ENCODE measurements around the gene TSPAN18. TPM values are rescaled to one million over a fixed set of nuclear protein-coding genes. Genes with fewer than 3 reads are reported as not detected.
A peak's percentile ranks its signal among the peaks of the same experiment; 100 is the strongest.

The TSPAN18 gene
- total and polyA plus RNA-seq, 2 of the 8 experiments (the other 6 are each of a cell fraction or from before 2014, with no cell fraction given) = 5.2 to 10.2 TPM

DNA sequence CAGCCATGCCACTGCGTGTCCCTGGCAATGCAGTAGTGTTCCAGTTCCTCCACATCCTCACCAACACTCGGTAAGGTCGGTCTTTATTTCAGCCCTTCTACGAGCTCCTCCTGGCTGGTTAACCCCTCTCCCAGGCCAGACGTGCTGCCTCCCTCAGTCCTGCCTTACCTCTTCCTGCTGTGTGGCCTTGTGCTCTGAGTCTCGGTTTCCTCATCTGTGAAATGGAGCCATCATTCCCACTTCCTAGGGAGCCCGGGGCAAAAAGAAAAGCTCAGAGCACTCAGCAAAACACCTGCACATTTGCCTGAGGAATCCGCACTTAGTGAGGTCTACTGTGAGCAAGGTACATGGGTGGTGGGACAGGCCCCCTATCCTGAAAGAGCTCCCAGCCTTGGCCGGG lies 214.1 kb downstream of the TSPAN18 start:
- peaks cover 0 to 19% of the 10 kb centered on the region in 2 experiments; a peak in 3 of 4 replicates for H3K79me2 ChIP-seq (ENCODE audit: control insufficient read depth in 1 of 2, insufficient read depth in 2 of 2, low read length in 2 of 2)

More for the DNA sequence above, 214.1 kb downstream of the TSPAN18 start:
- FAIRE-seq = no peak
- Histone ChIP-seq H2BK20ac (ENCODE audit: low read length) (no peak overlapping the region), H3K9ac (replicated peaks in 1 of 4; ENCODE audit: extremely low read depth in 1 of 4, low read depth in 3 of 4, low read length in 3 of 4) (no peak overlapping the region), H4K91ac (replicated peaks; ENCODE audit: insufficient read length, low read length) (no peak overlapping the region), H3K23me2 (ENCODE audit: low read depth, low read length) (peaks cover 6% of the 10 kb centered on the region; the same call in 1 of the 2 replicates), H3K14ac (ENCODE audit: insufficient read length) (no peak overlapping the region), H2BK5ac (ENCODE audit: low read depth, low read length) (no peak overlapping the region), H3K79me1 (ENCODE audit: low read depth, low read length) (peaks cover 13% of the 10 kb centered on the region), H2AK5ac (ENCODE audit: low read depth, low read length) (no peak overlapping the region), H3K4me3 (ENCODE audit: extremely low read depth in 1 of 4, insufficient read depth in 2 of 4, low read depth in 3 of 4, low read length in 4 of 4) (no peak overlapping the region), H2BK12ac (ENCODE audit: low read depth, low read length) (no peak overlapping the region), H4K20me1 (replicated peaks in 1 of 2; ENCODE audit: control insufficient read depth in 1 of 2, insufficient read depth in 2 of 2, low read length in 2 of 2) (peaks cover 2 to 10% of the 10 kb centered on the region in 2 experiments), H3K36me3 (ENCODE audit: control insufficient read depth in 2 of 4, insufficient read depth in 4 of 4, low read length in 3 of 4) (peaks cover 0 to 14% (median 2%) of the 10 kb centered on the region in 4 experiments; a peak in 3 of 8 replicates), H3K9me3 (ENCODE audit: insufficient read depth in 2 of 2, low read depth in 1 of 2, low read length in 1 of 2) (no peaks in the 10 kb centered on the region), H3K18ac (ENCODE audit: extremely low read depth, low read length) (no peak overlapping the region), H4K5ac (ENCODE audit: insufficient read length, low read depth, low read length) (no peak overlapping the region), H2BK15ac (ENCODE audit: low read length) (peak overlapping the region; percentile 65; the same call in 1 of the 2 replicates), H3K4ac (replicated peaks; ENCODE audit: insufficient read length, low read depth, low read length) (no peak overlapping the region), H3K27me3 (replicated peaks in 1 of 4; ENCODE audit: control insufficient read depth in 3 of 4, extremely low read depth in 1 of 4, insufficient read depth in 3 of 4, low read length in 3 of 4) (no peaks in the 10 kb centered on the region), H3K23ac (ENCODE audit: insufficient read length) (no peak overlapping the region), H3K27ac (ENCODE audit: low read depth, low read length) (no peak overlapping the region), H2AFZ (ENCODE audit: low read length) (no peak overlapping the region), H3K4me1 (replicated peaks in 1 of 4; ENCODE audit: control insufficient read depth in 3 of 4, insufficient read depth in 4 of 4, low read length in 3 of 4) (peaks cover 4 to 50% (median 33%) of the 10 kb centered on the region in 4 experiments), H3K4me2 (ENCODE audit: insufficient read depth in 1 of 2, low read depth in 2 of 2, low read length in 2 of 2) (no peak overlapping the region), H2BK120ac (replicated peaks; ENCODE audit: low read depth, low read length) (no peak overlapping the region), H4K8ac (ENCODE audit: extremely low read depth, insufficient read depth, low read length) (no peak overlapping the region; the same call in 1 of the 2 replicates), H3K56ac (replicated peaks; ENCODE audit: insufficient read length, low read depth, low read length) (no peak overlapping the region)
- CTCF ChIA-PET (ENCODE audit: partially characterized antibody) = interaction anchor here (0.7 to 24.5 kb wide), 19 partner anchors 8 to 324 kb away, joined by 3 to 1347 read pairs (median 4); partner anchors contain the start of gene TP53I11
- no peak for DNase-seq (ENCODE audit: low read depth in 1 of 2, low spot score in 2 of 2)
- 91% methylated on average over 9 of the region's 9 CpGs; no CpG with 5 or more reads in 1 of the 2 experiments for WGBS, 2 experiments (ENCODE audit: extremely low coverage in 1 of 2, insufficient coverage in 1 of 2, insufficient read length in 1 of 2, insufficient replicate concordance in 2 of 2, low coverage in 1 of 2, low lambda C conversion rate in 2 of 2, missing lambda C conversion rate in 1 of 2)
- TF ChIP-seq KDM1A (IDR thresholded peaks at IDR 0.05; ENCODE audit: borderline replicate concordance, low read length) (peak; percentile 84), SP2 (IDR thresholded peaks at IDR 0.05; ENCODE audit: low read length) (no peak)
- POLR2A ChIA-PET (ENCODE audit: partially characterized antibody) = interaction anchor here (0.7 to 1.7 kb wide), 6 partner anchors 9 to 160 kb away, joined by 3 to 15 read pairs (median 4); no protein-coding TSS in a partner anchor
